Colonic mucosa (tissue), 4 donors: Measurements from ENCODE around the gene SENP1. TPM values are rescaled to one million over a fixed set of nuclear protein-coding genes. Genes with fewer than 3 reads are reported as not detected.

Source experiments
- DNase-seq: peaks from one replicate; pipeline ENCODE4 v3.0.0-alpha.2; 2020
- H3K27ac ChIP-seq: fragments of 200-600 bp; one replicate; pipeline ENCODE4 v1.8.0; 2021
- H3K27me3 ChIP-seq: fragments of 200-600 bp; one replicate; pipeline ENCODE4 v1.8.0; 2021
- H3K36me3 ChIP-seq: fragments of 200-600 bp; one replicate; pipeline ENCODE4 v1.8.0; 2021
- H3K4me1 ChIP-seq: fragments of 200-600 bp; one replicate; pipeline ENCODE4 v1.8.0; 2021; ENCODE audit warnings: mild to moderate bottlenecking
- H3K4me3 ChIP-seq: fragments of 200-600 bp; one replicate; pipeline ENCODE4 v1.8.0; 2021
- H3K9ac ChIP-seq, 2 donors: one replicate each; pipeline ENCODE4 v1.7.0; 2013; ENCODE audit warnings: control low read depth in 2 of 2, low read depth in 2 of 2, low read length in 2 of 2
- H3K9me3 ChIP-seq: fragments of 200-600 bp; one replicate; pipeline ENCODE4 v1.8.0; 2021
- intact Hi-C: fragments of 100-400 bp; cut with DNase I; formaldehyde crosslinking; loops from one replicate; pipeline ENCODE4 v1.14.1; 2022
- total RNA-seq, 2 donors: library from RNA; stranded (reverse); fragmentation: NEBNext Ultra II Directional in 1 of 2; extraction: Animal tissue kit (Norgen Biotek cat#: 25700) in 1 of 2; gene quantifications; one replicate each; pipeline ENCODE4 v1.2.1, GENCODE V29; 2021
- TF ChIP-seq, protein P1 (sequence below): fragments of 200-600 bp; IDR thresholded peaks from one replicate; pipeline ENCODE4 v1.8.0; 2022; ENCODE audit warnings: antibody characterized with exemption, mild to moderate bottlenecking
- donor health status: healthy.
- donor health status: DM: no; HTN: no; CAD: no.
- donor health status: DM: no; HTN: no; CAD: no.

Gene SENP1
- total RNA-seq, 2 donors from 2014 or later: 14.9 to 16.8 TPM

DNA sequence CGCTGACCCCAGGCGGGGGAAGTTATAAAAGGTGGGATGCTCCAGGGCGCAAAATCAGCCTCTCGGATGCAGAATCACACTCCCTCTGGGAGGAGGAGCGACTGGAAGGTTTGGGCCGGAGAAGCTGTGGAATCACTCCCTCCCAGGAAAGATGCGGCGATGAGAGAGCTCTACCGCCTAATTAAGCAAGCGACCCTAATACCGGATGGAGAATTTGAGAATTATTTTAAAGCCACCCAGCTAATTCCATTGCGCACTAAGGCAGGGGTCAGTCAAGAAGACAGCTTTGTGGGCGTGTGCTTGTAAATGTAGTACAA, 103.5 kb downstream of the SENP1 start:
- H3K4me3 ChIP-seq: no peak overlapping the region
- H3K27ac ChIP-seq: no peak overlapping the region
- TF ChIP-seq, protein P1, sequence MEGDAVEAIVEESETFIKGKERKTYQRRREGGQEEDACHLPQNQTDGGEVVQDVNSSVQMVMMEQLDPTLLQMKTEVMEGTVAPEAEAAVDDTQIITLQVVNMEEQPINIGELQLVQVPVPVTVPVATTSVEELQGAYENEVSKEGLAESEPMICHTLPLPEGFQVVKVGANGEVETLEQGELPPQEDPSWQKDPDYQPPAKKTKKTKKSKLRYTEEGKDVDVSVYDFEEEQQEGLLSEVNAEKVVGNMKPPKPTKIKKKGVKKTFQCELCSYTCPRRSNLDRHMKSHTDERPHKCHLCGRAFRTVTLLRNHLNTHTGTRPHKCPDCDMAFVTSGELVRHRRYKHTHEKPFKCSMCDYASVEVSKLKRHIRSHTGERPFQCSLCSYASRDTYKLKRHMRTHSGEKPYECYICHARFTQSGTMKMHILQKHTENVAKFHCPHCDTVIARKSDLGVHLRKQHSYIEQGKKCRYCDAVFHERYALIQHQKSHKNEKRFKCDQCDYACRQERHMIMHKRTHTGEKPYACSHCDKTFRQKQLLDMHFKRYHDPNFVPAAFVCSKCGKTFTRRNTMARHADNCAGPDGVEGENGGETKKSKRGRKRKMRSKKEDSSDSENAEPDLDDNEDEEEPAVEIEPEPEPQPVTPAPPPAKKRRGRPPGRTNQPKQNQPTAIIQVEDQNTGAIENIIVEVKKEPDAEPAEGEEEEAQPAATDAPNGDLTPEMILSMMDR: no peak
- H3K4me1 ChIP-seq: peaks cover 28% of the 10 kb centered on the region
- peaks cover 60% of the 10 kb centered on the region for H3K27me3 ChIP-seq
- H3K9me3 ChIP-seq: no peaks in the 10 kb centered on the region
- no peaks in the 10 kb centered on the region for H3K36me3 ChIP-seq
- no peak for DNase-seq
- intact Hi-C loops: no loop called here
- H3K9ac ChIP-seq: peak overlapping the region in 1 of 2 donors; percentile 24

DNA sequence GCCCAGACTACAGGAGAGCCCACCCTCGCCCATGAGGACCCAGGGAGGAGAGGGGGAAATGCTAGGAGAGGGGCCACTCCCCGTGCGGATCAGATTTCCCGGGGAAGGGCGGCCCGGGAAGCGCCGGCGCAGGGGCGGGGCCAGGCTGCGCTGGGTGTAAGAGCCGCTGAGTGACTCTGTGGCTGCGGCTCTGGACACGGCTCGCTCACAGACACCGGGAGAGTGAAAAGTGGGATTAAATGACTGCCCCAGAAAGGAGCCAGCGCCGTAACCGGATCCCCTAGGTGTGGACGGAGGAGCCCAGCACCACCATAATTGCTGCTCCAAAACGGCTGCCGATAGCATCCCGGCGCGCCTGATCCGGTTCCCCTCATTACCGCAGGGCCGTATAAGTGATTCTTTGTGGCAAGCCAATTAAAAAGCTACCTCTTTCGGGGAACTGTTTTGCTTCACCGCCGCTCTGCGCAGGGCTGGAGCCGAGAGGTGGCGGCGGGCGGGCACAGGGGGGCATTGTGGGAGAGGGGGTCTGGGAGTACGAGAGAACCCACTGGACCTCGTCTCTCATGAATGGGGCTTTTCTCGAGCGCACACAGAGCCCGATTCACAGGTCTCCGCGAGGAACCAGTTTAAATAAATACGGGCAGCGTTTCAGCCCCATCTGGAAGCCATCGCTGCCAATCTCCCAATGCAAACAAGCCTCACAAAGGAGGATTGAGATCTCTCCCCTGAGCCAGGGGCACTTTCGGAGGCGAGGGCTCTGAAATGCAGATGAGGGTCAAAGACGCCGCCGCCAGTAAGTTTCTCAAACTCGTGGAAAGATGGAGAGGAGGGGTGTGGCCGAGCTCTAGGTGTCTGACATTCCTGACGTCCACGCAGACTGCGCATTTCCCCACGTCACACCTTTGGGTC, 104.1 kb downstream of the SENP1 start:
- Histone ChIP-seq H3K27me3 (peaks cover 60% of the 10 kb centered on the region), H3K9me3 (no peaks in the 10 kb centered on the region), H3K4me1 (peaks cover 28% of the 10 kb centered on the region), H3K36me3 (no peaks in the 10 kb centered on the region), H3K27ac (no peak overlapping the region), H3K4me3 (peak overlapping the region; percentile 33), H3K9ac (peak overlapping the region; percentile 12 to 24)
- intact Hi-C loops: no loop called here
- TF ChIP-seq, protein P1: no peak
- DNase-seq: peak; percentile 69

DNA sequence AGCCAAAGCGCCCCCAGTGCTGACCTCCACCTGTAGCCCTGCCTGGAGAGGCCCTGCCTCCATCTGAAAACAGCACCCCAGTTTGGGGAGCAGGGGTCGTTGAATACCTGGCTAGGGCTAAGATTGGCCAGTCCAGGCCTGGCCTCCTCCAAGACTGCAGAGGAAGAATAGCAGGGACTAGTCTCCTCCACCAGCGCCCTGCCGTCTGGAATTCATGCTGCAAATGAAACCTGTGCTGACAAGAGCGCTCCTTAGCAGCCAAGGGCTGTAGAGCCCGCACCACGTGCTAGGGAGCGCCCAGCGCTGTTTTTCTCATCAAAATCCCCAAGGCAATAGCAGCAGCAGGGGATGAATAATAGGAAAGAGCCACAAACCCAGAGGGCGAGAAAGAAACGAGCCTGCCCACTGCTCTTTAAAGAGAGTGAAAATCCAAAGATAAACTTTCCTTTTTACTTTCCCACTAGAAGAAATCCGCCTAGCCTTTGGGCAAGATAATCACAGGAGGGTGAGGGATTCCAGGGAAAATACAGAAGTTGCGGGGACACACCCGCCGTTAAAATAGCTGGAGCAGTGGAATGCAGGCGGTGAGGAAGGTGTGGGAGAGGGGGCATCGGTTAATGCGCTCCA, 104.9 kb downstream of the SENP1 start:
- Histone ChIP-seq H3K4me1 (peaks cover 28% of the 10 kb centered on the region), H3K36me3 (no peaks in the 10 kb centered on the region), H3K9me3 (no peaks in the 10 kb centered on the region), H3K4me3 (peak overlapping the region; percentile 33), H3K9ac (peak overlapping the region in 1 of 2 donors; percentile 12), H3K27me3 (peaks cover 58% of the 10 kb centered on the region), H3K27ac (no peak overlapping the region)
- no peak for DNase-seq
- intact Hi-C loops: no loop called here
- TF ChIP-seq, protein P1: no peak

DNA sequence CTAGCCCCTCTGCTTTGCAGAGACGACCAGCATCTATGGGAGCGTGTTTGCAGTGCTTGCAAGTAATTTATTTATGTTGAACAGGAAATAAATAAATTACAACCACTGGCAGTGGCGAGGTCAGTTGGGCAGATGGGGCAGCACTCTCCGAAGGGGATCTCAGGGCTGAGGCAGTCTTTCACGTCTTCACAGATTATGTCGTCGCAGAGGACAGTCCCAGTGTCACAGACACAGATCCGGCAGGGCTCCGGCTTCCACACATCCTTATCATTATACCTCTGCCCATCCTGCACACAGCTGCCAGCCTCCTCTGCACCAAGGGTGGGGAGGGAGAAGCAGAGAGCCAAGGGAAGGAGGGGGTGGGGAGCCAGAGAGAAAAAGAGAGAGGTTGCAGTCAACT, 106.1 kb downstream of the SENP1 start:
- DNase-seq: no peak
- Histone ChIP-seq H3K9ac (no peak overlapping the region), H3K9me3 (no peaks in the 10 kb centered on the region), H3K27ac (no peak overlapping the region), H3K4me3 (no peak overlapping the region), H3K27me3 (peaks cover 46% of the 10 kb centered on the region), H3K4me1 (peaks cover 28% of the 10 kb centered on the region), H3K36me3 (no peaks in the 10 kb centered on the region)
- TF ChIP-seq, protein P1: no peak
- intact Hi-C loops: no loop called here

DNA sequence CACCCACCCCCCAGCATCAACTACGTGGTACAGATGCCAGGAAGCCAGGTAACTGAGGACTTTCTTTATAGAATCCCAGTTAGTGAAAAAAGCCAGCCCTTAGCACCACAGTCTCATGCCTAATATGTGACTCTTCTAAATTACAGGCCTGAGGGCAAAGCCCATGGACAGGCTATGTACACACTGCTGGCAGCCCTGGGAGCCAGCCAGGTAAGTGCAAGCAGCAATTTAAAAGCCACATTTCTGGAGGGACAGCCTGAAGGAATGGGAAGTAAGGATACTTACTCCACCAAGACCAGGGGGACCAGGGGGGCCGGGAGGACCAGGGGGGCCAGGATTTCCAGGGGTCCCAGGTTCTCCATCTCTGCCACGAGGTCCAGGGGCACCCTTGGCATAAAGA, 108.6 kb downstream of the SENP1 start:
- TF ChIP-seq, protein P1: no peak
- DNase-seq: no peak

More for the DNA sequence above, 108.6 kb downstream of the SENP1 start:
- no peaks in the 10 kb centered on the region for H3K36me3 ChIP-seq
- no peak overlapping the region for H3K27ac ChIP-seq
- H3K9ac ChIP-seq: no peak overlapping the region
- intact Hi-C loops: no loop called here
- H3K4me1 ChIP-seq: peaks cover 6% of the 10 kb centered on the region
- H3K27me3 ChIP-seq: peaks cover 22% of the 10 kb centered on the region
- H3K9me3 ChIP-seq: no peaks in the 10 kb centered on the region
- H3K4me3 ChIP-seq: no peak overlapping the region
